Measurements from ENCODE around the gene RGS8.
A peak's percentile ranks its signal among the peaks of the same experiment; 100 is the strongest.

RGS8 gene

GRCh38 chr1:182652933-182653332, 31.5 kb downstream of the RGS8 start:
- H3K4me3 ChIP-seq (ENCODE audit: low read depth, low read length), result no peak overlapping the region
- TF ChIP-seq CTCF (IDR thresholded peaks at IDR 0.05; ENCODE audit: insufficient read depth, low read depth, low read length, missing control alignments), result no peak
- no peak for DNase-seq (ENCODE audit: low read depth)

- DNase-seq (ENCODE audit: low read depth), result no peak
- H3K4me3 ChIP-seq (ENCODE audit: low read depth, low read length), result no peak overlapping the region
- TF ChIP-seq CTCF (IDR thresholded peaks at IDR 0.05; ENCODE audit: insufficient read depth, low read depth, low read length, missing control alignments), result no peak
Observed at GRCh38 chr1:182651339-182651724, 33.1 kb downstream of the RGS8 start.

GRCh38 chr1:182650678-182651338, 33.6 kb downstream of the RGS8 start:
- no peak for DNase-seq (ENCODE audit: low read depth)
- H3K4me3 ChIP-seq (ENCODE audit: low read depth, low read length), result no peak overlapping the region
- no peak for TF ChIP-seq CTCF (IDR thresholded peaks at IDR 0.05; ENCODE audit: insufficient read depth, low read depth, low read length, missing control alignments)

- no peak overlapping the region for H3K4me3 ChIP-seq (ENCODE audit: low read depth, low read length)
- no peak for TF ChIP-seq CTCF (IDR thresholded peaks at IDR 0.05; ENCODE audit: insufficient read depth, low read depth, low read length, missing control alignments)
- peak; percentile 35 for DNase-seq (ENCODE audit: low read depth)
Observed at GRCh38 chr1:182649041-182649440, 35.3 kb downstream of the RGS8 start.

GRCh38 chr1:182646739-182647138, 37.6 kb downstream of the RGS8 start:
- no peak for TF ChIP-seq CTCF (IDR thresholded peaks at IDR 0.05; ENCODE audit: insufficient read depth, low read depth, low read length, missing control alignments)
- no peak overlapping the region for H3K4me3 ChIP-seq (ENCODE audit: low read depth, low read length)
- DNase-seq (ENCODE audit: low read depth), result no peak

- DNase-seq (ENCODE audit: low read depth), result peak; percentile 39
- no peak for TF ChIP-seq CTCF (IDR thresholded peaks at IDR 0.05; ENCODE audit: insufficient read depth, low read depth, low read length, missing control alignments)
- H3K4me3 ChIP-seq (ENCODE audit: low read depth, low read length), result no peak overlapping the region
Observed at GRCh38 chr1:182644886-182645285, 39.5 kb downstream of the RGS8 start.

GRCh38 chr1:182643699-182644098, 40.7 kb downstream of the RGS8 start:
- peak; percentile 22 for DNase-seq (ENCODE audit: low read depth)
- no peak for TF ChIP-seq CTCF (IDR thresholded peaks at IDR 0.05; ENCODE audit: insufficient read depth, low read depth, low read length, missing control alignments)
- no peak overlapping the region for H3K4me3 ChIP-seq (ENCODE audit: low read depth, low read length)

Data from GM12865 (cell line).